ENCODE results near the gene NT5C3A.
"Not testable (repeated sequence)": the region's sequence is repeated elsewhere in the genome, so short reads cannot be mapped to it uniquely, and the experiment has no call there.

NT5C3A gene

DNA sequence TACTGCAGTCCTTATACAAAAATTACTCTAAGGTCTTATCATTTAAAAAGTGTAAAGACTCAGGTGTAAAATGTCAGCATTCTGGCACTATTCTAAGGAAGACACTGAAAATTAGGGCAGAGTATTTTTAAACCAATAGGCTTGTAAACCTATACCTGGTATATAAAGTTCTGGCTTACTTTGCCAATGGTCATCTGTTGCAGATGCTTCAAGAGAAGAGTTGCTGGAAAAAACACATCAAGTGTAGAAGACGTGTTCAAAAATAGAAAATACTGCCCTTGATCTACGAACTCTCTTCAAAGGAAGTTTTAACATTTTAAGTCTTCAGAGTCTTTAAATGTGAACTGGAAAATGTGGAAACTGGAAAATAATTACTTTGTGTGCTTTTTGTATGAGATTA is 23.9 kb downstream of the NT5C3A start:
- no peaks in the 10 kb centered on the region for H3K27me3 ChIP-seq (ENCODE audit: insufficient read depth, low read length, poor library complexity)
- no peak for DNase-seq
- no peak overlapping the region for H2BK120ac ChIP-seq (ENCODE audit: low read depth, low read length)
- H3K23ac ChIP-seq (ENCODE audit: low read length) = no peak overlapping the region
- no peak overlapping the region for H3K9ac ChIP-seq (ENCODE audit: low read length)
- no peak overlapping the region for H3K4ac ChIP-seq (ENCODE audit: low read depth, low read length)
- no peaks in the 10 kb centered on the region for H3K36me3 ChIP-seq (ENCODE audit: control insufficient read depth, insufficient read depth, low read length)
- H4K5ac ChIP-seq (ENCODE audit: low read length) = no peak overlapping the region
- H3K56ac ChIP-seq (ENCODE audit: low read length) = no peak overlapping the region
- no peak overlapping the region for H3K18ac ChIP-seq (ENCODE audit: low read length)
- no peaks in the 10 kb centered on the region for H3K4me1 ChIP-seq (ENCODE audit: control insufficient read depth, low read depth, low read length)
- H3K79me1 ChIP-seq (ENCODE audit: low read length) = peaks cover 6% of the 10 kb centered on the region
- no peak overlapping the region for H4K8ac ChIP-seq (ENCODE audit: low read depth, low read length)
- no peak overlapping the region for H3K4me3 ChIP-seq (ENCODE audit: low read length)
- no peak overlapping the region for H2AK5ac ChIP-seq (ENCODE audit: low read length)
- H3K4me2 ChIP-seq (ENCODE audit: low read length) = no peak overlapping the region
- H2BK15ac ChIP-seq (replicated peaks; ENCODE audit: low read depth) = no peak overlapping the region
- H3K79me2 ChIP-seq (ENCODE audit: control insufficient read depth, insufficient read depth, low read length) = peaks cover 9% of the 10 kb centered on the region
- no CpG with 5 or more reads among the region's 2 CpGs for WGBS (ENCODE audit: extremely low coverage, insufficient coverage, low lambda C conversion rate)
- H2BK5ac ChIP-seq (ENCODE audit: low read length) = no peak overlapping the region
- H3K27ac ChIP-seq (ENCODE audit: low read depth, low read length) = no peak overlapping the region

DNA sequence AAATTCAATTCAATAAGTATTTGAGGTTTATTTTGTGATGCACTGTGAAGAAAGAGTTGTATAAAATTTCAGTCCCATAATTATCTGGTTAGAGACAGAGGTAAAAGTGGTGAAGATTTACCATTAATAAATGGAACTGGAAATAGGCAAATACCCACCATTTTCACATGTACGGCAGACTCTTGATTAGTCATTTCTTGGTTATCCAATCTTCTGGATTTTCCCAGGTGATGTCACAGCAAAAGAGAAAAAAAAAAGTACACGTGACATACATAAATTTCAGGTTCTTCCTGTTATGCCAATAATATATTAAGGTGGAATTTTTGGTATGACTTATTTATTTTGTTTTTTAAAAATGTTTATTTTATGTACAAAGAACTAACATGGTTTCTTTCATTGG is 26.8 kb downstream of the NT5C3A start:
- peaks cover 1% of the 10 kb centered on the region for H3K79me2 ChIP-seq (ENCODE audit: control insufficient read depth, insufficient read depth, low read length)
- H4K5ac ChIP-seq (ENCODE audit: low read length) = no peak overlapping the region
- H2BK120ac ChIP-seq (ENCODE audit: low read depth, low read length) = no peak overlapping the region
- H3K4me1 ChIP-seq (ENCODE audit: control insufficient read depth, low read depth, low read length) = no peaks in the 10 kb centered on the region
- H3K56ac ChIP-seq (ENCODE audit: low read length) = no peak overlapping the region
- H3K36me3 ChIP-seq (ENCODE audit: control insufficient read depth, insufficient read depth, low read length) = no peaks in the 10 kb centered on the region
- H2BK15ac ChIP-seq (replicated peaks; ENCODE audit: low read depth) = no peak overlapping the region
- H2BK5ac ChIP-seq (ENCODE audit: low read length) = no peak overlapping the region
- no peak overlapping the region for H2AK5ac ChIP-seq (ENCODE audit: low read length)
- H3K9ac ChIP-seq (ENCODE audit: low read length) = no peak overlapping the region
- H3K4ac ChIP-seq (ENCODE audit: low read depth, low read length) = no peak overlapping the region
- no peak overlapping the region for H3K18ac ChIP-seq (ENCODE audit: low read length)
- H3K27ac ChIP-seq (ENCODE audit: low read depth, low read length) = no peak overlapping the region
- H3K23ac ChIP-seq (ENCODE audit: low read length) = no peak overlapping the region
- DNase-seq = no peak
- no peaks in the 10 kb centered on the region for H3K27me3 ChIP-seq (ENCODE audit: insufficient read depth, low read length, poor library complexity)
- no peak overlapping the region for H3K4me3 ChIP-seq (ENCODE audit: low read length)
- no CpG with 5 or more reads among the region's 2 CpGs for whole genome bisulfite sequencing (ENCODE audit: extremely low coverage, insufficient coverage, low lambda C conversion rate)
- H3K4me2 ChIP-seq (ENCODE audit: low read length) = no peak overlapping the region
- H4K8ac ChIP-seq (ENCODE audit: low read depth, low read length) = no peak overlapping the region
- peaks cover 1% of the 10 kb centered on the region for H3K79me1 ChIP-seq (ENCODE audit: low read length)

- Histone ChIP-seq H2BK15ac (replicated peaks; ENCODE audit: low read depth) (no peak overlapping the region), H3K27me3 (ENCODE audit: insufficient read depth, low read length, poor library complexity) (no peaks in the 10 kb centered on the region), H3K4ac (ENCODE audit: low read depth, low read length) (no peak overlapping the region), H3K79me2 (ENCODE audit: control insufficient read depth, insufficient read depth, low read length) (no peaks in the 10 kb centered on the region), H3K4me2 (ENCODE audit: low read length) (no peak overlapping the region), H2BK5ac (ENCODE audit: low read length) (no peak overlapping the region), H3K23ac (ENCODE audit: low read length) (no peak overlapping the region), H3K4me1 (ENCODE audit: control insufficient read depth, low read depth, low read length) (no peaks in the 10 kb centered on the region), H4K5ac (ENCODE audit: low read length) (no peak overlapping the region), H3K4me3 (ENCODE audit: low read length) (no peak overlapping the region), H4K8ac (ENCODE audit: low read depth, low read length) (no peak overlapping the region), H3K36me3 (ENCODE audit: control insufficient read depth, insufficient read depth, low read length) (no peaks in the 10 kb centered on the region), H2BK120ac (ENCODE audit: low read depth, low read length) (no peak overlapping the region), H3K27ac (ENCODE audit: low read depth, low read length) (no peak overlapping the region), H3K79me1 (ENCODE audit: low read length) (no peaks in the 10 kb centered on the region), H2AK5ac (ENCODE audit: low read length) (no peak overlapping the region), H3K18ac (ENCODE audit: low read length) (no peak overlapping the region), H3K56ac (ENCODE audit: low read length) (no peak overlapping the region), H3K9ac (ENCODE audit: low read length) (no peak overlapping the region)
- WGBS (ENCODE audit: extremely low coverage, insufficient coverage, low lambda C conversion rate) = no CpG with 5 or more reads among the region's 4 CpGs
- DNase-seq = no peak
These were observed 38.3 kb downstream of the NT5C3A start for GRCh38 chr7:33024189-33024757.

- Histone ChIP-seq H3K79me2 (ENCODE audit: control insufficient read depth, insufficient read depth, low read length) (no peaks in the 10 kb centered on the region), H3K56ac (ENCODE audit: low read length) (no peak overlapping the region), H3K9ac (ENCODE audit: low read length) (no peak overlapping the region), H2BK5ac (ENCODE audit: low read length) (no peak overlapping the region), H3K36me3 (ENCODE audit: control insufficient read depth, insufficient read depth, low read length) (peaks cover 4% of the 10 kb centered on the region), H4K8ac (ENCODE audit: low read depth, low read length) (no peak overlapping the region), H3K4ac (ENCODE audit: low read depth, low read length) (no peak overlapping the region), H4K5ac (ENCODE audit: low read length) (no peak overlapping the region), H2BK15ac (replicated peaks; ENCODE audit: low read depth) (no peak overlapping the region), H3K79me1 (ENCODE audit: low read length) (no peaks in the 10 kb centered on the region), H3K4me1 (ENCODE audit: control insufficient read depth, low read depth, low read length) (no peaks in the 10 kb centered on the region), H2AK5ac (ENCODE audit: low read length) (no peak overlapping the region), H3K27ac (ENCODE audit: low read depth, low read length) (no peak overlapping the region), H2BK120ac (ENCODE audit: low read depth, low read length) (no peak overlapping the region), H3K23ac (ENCODE audit: low read length) (no peak overlapping the region), H3K4me2 (ENCODE audit: low read length) (no peak overlapping the region), H3K18ac (ENCODE audit: low read length) (no peak overlapping the region), H3K27me3 (ENCODE audit: insufficient read depth, low read length, poor library complexity) (no peaks in the 10 kb centered on the region), H3K4me3 (ENCODE audit: low read length) (no peak overlapping the region)
- no peak for DNase-seq
These were observed 50.2 kb downstream of the NT5C3A start for GRCh38 chr7:33012364-33012763.

DNA sequence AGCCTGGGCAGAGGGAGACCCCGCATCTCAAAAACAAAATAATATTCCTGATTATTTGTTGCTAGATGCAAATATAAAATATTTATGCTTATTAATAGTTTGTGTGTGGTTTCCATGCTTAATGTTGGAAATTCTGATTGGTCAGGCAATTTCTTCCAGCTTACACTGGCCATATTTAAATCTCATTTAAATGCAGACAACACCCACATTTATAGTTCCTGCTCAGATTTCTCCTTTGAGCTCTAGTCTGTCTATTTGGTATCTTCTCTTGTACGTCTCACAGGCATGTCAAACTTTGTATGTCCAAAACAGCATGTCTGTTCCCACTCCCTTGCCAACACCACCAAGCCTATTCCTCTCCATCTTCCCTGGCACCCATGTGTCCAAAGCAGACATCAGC is 52.8 kb downstream of the NT5C3A start:
- H3K23ac ChIP-seq (ENCODE audit: low read length) = no peak overlapping the region
- H3K79me1 ChIP-seq (ENCODE audit: low read length) = no peaks in the 10 kb centered on the region
- no peaks in the 10 kb centered on the region for H3K79me2 ChIP-seq (ENCODE audit: control insufficient read depth, insufficient read depth, low read length)
- no peak overlapping the region for H2AK5ac ChIP-seq (ENCODE audit: low read length)
- no peaks in the 10 kb centered on the region for H3K27me3 ChIP-seq (ENCODE audit: insufficient read depth, low read length, poor library complexity)
- WGBS (ENCODE audit: extremely low coverage, insufficient coverage, low lambda C conversion rate) = no CpG with 5 or more reads among the region's 2 CpGs
- no peak overlapping the region for H3K4me2 ChIP-seq (ENCODE audit: low read length)
- H3K4me1 ChIP-seq (ENCODE audit: control insufficient read depth, low read depth, low read length) = no peaks in the 10 kb centered on the region
- no peak overlapping the region for H3K56ac ChIP-seq (ENCODE audit: low read length)
- H3K36me3 ChIP-seq (ENCODE audit: control insufficient read depth, insufficient read depth, low read length) = peaks cover 4% of the 10 kb centered on the region
- no peak overlapping the region for H3K9ac ChIP-seq (ENCODE audit: low read length)
- no peak overlapping the region for H4K8ac ChIP-seq (ENCODE audit: low read depth, low read length)
- H3K4ac ChIP-seq (ENCODE audit: low read depth, low read length) = no peak overlapping the region
- H2BK120ac ChIP-seq (ENCODE audit: low read depth, low read length) = no peak overlapping the region
- no peak overlapping the region for H3K27ac ChIP-seq (ENCODE audit: low read depth, low read length)
- H4K5ac ChIP-seq (ENCODE audit: low read length) = no peak overlapping the region
- no peak for DNase-seq
- H3K4me3 ChIP-seq (ENCODE audit: low read length) = no peak overlapping the region
- H2BK5ac ChIP-seq (ENCODE audit: low read length) = no peak overlapping the region
- H3K18ac ChIP-seq (ENCODE audit: low read length) = no peak overlapping the region
- no peak overlapping the region for H2BK15ac ChIP-seq (replicated peaks; ENCODE audit: low read depth)

- H2BK15ac ChIP-seq (replicated peaks; ENCODE audit: low read depth); H3K56ac ChIP-seq (ENCODE audit: low read length); H3K79me1 ChIP-seq (ENCODE audit: low read length); H3K4me3 ChIP-seq (ENCODE audit: low read length); H2AK5ac ChIP-seq (ENCODE audit: low read length); H3K36me3 ChIP-seq (ENCODE audit: control insufficient read depth, insufficient read depth, low read length); H4K5ac ChIP-seq (ENCODE audit: low read length); H3K79me2 ChIP-seq (ENCODE audit: control insufficient read depth, insufficient read depth, low read length); H3K4me1 ChIP-seq (ENCODE audit: control insufficient read depth, low read depth, low read length); H2BK120ac ChIP-seq (ENCODE audit: low read depth, low read length); H3K4ac ChIP-seq (ENCODE audit: low read depth, low read length); H3K18ac ChIP-seq (ENCODE audit: low read length); H3K4me2 ChIP-seq (ENCODE audit: low read length); H4K8ac ChIP-seq (ENCODE audit: low read depth, low read length); DNase-seq; H3K27ac ChIP-seq (ENCODE audit: low read depth, low read length); H3K23ac ChIP-seq (ENCODE audit: low read length); H3K9ac ChIP-seq (ENCODE audit: low read length); H3K27me3 ChIP-seq (ENCODE audit: insufficient read depth, low read length, poor library complexity); H2BK5ac ChIP-seq (ENCODE audit: low read length): not testable (repeated sequence)
- no CpG with 5 or more reads among the region's 4 CpGs for WGBS (ENCODE audit: extremely low coverage, insufficient coverage, low lambda C conversion rate)
These were observed 56.9 kb downstream of the NT5C3A start for GRCh38 chr7:33005690-33006089.
